GM23338 (cell line): ENCODE measurements around the gene ASTN1. TPM values are rescaled to one million over a fixed set of nuclear protein-coding genes. Genes with fewer than 3 reads are reported as not detected.
A peak's percentile ranks its signal among the peaks of the same experiment; 100 is the strongest.

Experiments
- ATAC-seq: fragments of 200-7000 bp; cut with Tn5 transposase; 3 replicates; pipeline ENCODE4 v1.9.1; 2020
- DNase-seq: peaks from one replicate; pipeline ENCODE4 v3.0.0-alpha.2; 2015; ENCODE audit warnings: low spot score
- H2AFZ ChIP-seq: fragments of 200-600 bp; sonication (generic); 2 replicates; pipeline ENCODE4 v1.8.0; 2016; ENCODE audit warnings: antibody characterized with exemption, mild to moderate bottlenecking, moderate library complexity
- H3F3A ChIP-seq: fragments of 200-600 bp; sonication (generic); replicated peaks from 2 replicates; pipeline ENCODE4 v1.8.0; 2017; ENCODE audit warnings: antibody characterized with exemption, mixed run types, low read depth
- H3K27ac ChIP-seq: fragments of 200-600 bp; sonication (generic); 2 replicates; pipeline ENCODE4 v1.6.1; 2016; ENCODE audit warnings: low read depth
- H3K27me3 ChIP-seq: fragments of 200-600 bp; sonication (generic); 2 replicates; pipeline ENCODE4 v1.8.0; 2016; ENCODE audit warnings: mild to moderate bottlenecking, mixed run types, moderate library complexity; ENCODE audit not compliant: insufficient read depth
- H3K36me3 ChIP-seq: fragments of 200-600 bp; sonication (generic); 2 replicates; pipeline ENCODE4 v1.8.0; 2016; ENCODE audit warnings: mild to moderate bottlenecking; ENCODE audit not compliant: insufficient read depth
- H3K4me1 ChIP-seq: fragments of 200-600 bp; sonication (generic); 2 replicates; pipeline ENCODE4 v1.8.0; 2016; ENCODE audit warnings: mild to moderate bottlenecking, moderate library complexity; ENCODE audit not compliant: insufficient read depth
- H3K4me2 ChIP-seq: fragments of 200-600 bp; sonication (generic); 2 replicates; pipeline ENCODE4 v1.7.1; 2017; ENCODE audit warnings: mixed run types
- H3K4me3 ChIP-seq: fragments of 200-600 bp; sonication (generic); 2 replicates; pipeline ENCODE4 v1.6.1; 2016; ENCODE audit warnings: mixed run types
- H3K79me2 ChIP-seq: fragments of 200-600 bp; sonication (generic); replicated peaks from 2 replicates; pipeline ENCODE4 v1.8.0; 2017; ENCODE audit warnings: mild to moderate bottlenecking; ENCODE audit not compliant: insufficient read depth
- H3K9me2 ChIP-seq: fragments of 200-600 bp; sonication (generic); 2 replicates; pipeline ENCODE4 v1.8.0; 2017; ENCODE audit not compliant: insufficient read depth
- H4K20me1 ChIP-seq: fragments of 200-600 bp; sonication (generic); replicated peaks from 2 replicates; pipeline ENCODE4 v1.8.0; 2017; ENCODE audit warnings: mild to moderate bottlenecking; ENCODE audit not compliant: insufficient read depth
- H3K27ac Mint-ChIP-seq: 2 replicates; pipeline ENCODE4 v1.8.0; 2020; ENCODE audit warnings: inconsistent platforms, mild to moderate bottlenecking, moderate library complexity, mixed read lengths
- H3K27me3 Mint-ChIP-seq: 3 replicates; pipeline ENCODE4 v1.8.0; 2022; ENCODE audit warnings: low read depth, mild to moderate bottlenecking, moderate library complexity, mixed read lengths, inconsistent platforms; ENCODE audit not compliant: insufficient read depth, poor library complexity
- H3K36me3 Mint-ChIP-seq: 3 replicates; pipeline ENCODE4 v1.8.0; 2021; ENCODE audit warnings: low read depth, mild to moderate bottlenecking, inconsistent platforms, moderate library complexity, mixed read lengths
- H3K4me1 Mint-ChIP-seq: 3 replicates; pipeline ENCODE4 v1.8.0; 2020; ENCODE audit warnings: mild to moderate bottlenecking, inconsistent platforms, mixed read lengths
- H3K4me3 Mint-ChIP-seq: 3 replicates; pipeline ENCODE4 v1.8.0; 2021; ENCODE audit warnings: moderate library complexity, mild to moderate bottlenecking, inconsistent platforms, mixed read lengths
- H3K9me3 Mint-ChIP-seq: 3 replicates; pipeline ENCODE4 v1.8.0; 2020; ENCODE audit warnings: moderate library complexity, mild to moderate bottlenecking, inconsistent platforms, mixed read lengths
- CREB1 ChIP-seq: fragments of 250-450 bp; sonication (Bioruptor Pico); IDR thresholded peaks from 2 replicates; pipeline ENCODE4 v1.5.0; 2020; ENCODE audit warnings: low read depth, mild to moderate bottlenecking, moderate library complexity
- CTCF ChIP-seq, 2 experiments: fragments of 200-600 bp in 1 of 2; sonication (generic) in 1 of 2; conservative IDR thresholded peaks; 2 replicates each; pipeline versions ENCODE4 v1.5.1 to v1.6.1; 2016 to 2017; ENCODE audit warnings: antibody characterized with exemption in 2 of 2, low read depth in 2 of 2, mild to moderate bottlenecking in 2 of 2, moderate library complexity in 1 of 2
- EZH2 ChIP-seq: fragments of 200-600 bp; sonication (generic); IDR thresholded peaks from one replicate; pipeline ENCODE4 v1.8.0; 2017; ENCODE audit warnings: antibody characterized with exemption, mild to moderate bottlenecking, low read depth; ENCODE audit not compliant: unreplicated experiment
- POLR2AphosphoS5 ChIP-seq: IDR thresholded peaks from 2 replicates; pipeline ENCODE4 v1.6.1; 2016; ENCODE audit warnings: antibody characterized with exemption, low read depth
- STAT1 ChIP-seq: IDR thresholded peaks from one replicate; pipeline ENCODE4 v1.6.1; 2016; ENCODE audit warnings: antibody characterized with exemption; ENCODE audit not compliant: unreplicated experiment
- ZNF114 ChIP-seq: fragments of 250-450 bp; sonication (Bioruptor Pico); IDR thresholded peaks from 2 replicates; pipeline ENCODE4 v1.5.0; 2020; ENCODE audit warnings: mild to moderate bottlenecking, moderate library complexity
- ZNF331 ChIP-seq: fragments of 250-450 bp; sonication (Bioruptor Pico); IDR thresholded peaks from 2 replicates; pipeline ENCODE4 v1.5.0; 2020; ENCODE audit warnings: low read depth, mild to moderate bottlenecking, moderate library complexity
- ZNF462 ChIP-seq: fragments of 250-450 bp; sonication (Bioruptor Pico); IDR thresholded peaks from 2 replicates; pipeline ENCODE4 v1.5.0; 2020; ENCODE audit warnings: mild to moderate bottlenecking, moderate library complexity
- polyA plus RNA-seq: library from polyadenylated mRNA; unstranded; fragments of >200 nt; fragmentation: Nextera tagmentation; extraction: Ambion mirVana; gene quantifications from 2 replicates; pipeline ENCODE4 v1.2.1, GENCODE V29; 2016
- total RNA-seq: library from RNA; depleted of rRNA; stranded (reverse); fragments of >200 nt; shearing (Covaris generic); gene quantifications from 2 replicates; pipeline ENCODE4 v1.2.3, GENCODE V29; 2014

The ASTN1 gene
- total and polyA plus RNA-seq, 2 experiments from 2014 or later, result 2.0 to 5.2 TPM

- TF ChIP-seq CTCF (conservative IDR thresholded peaks at IDR 0.05; ENCODE audit: low read depth in 2 of 2) (no peak), CREB1 (CRISPR knock-in tag) (no peak)
Measured at GRCh38 chr1:177183836-177184235, 19.3 kb upstream of the ASTN1 start (continued).

- TF ChIP-seq CTCF (conservative IDR thresholded peaks at IDR 0.05; ENCODE audit: low read depth in 2 of 2) (peak; percentile 78 to 85), CREB1 (CRISPR knock-in tag) (no peak)
- H2AFZ ChIP-seq, result peak overlapping the region; percentile 95
- H3K27me3 ChIP-seq, result peaks cover 41% of the 10 kb centered on the region
- no peaks in the 10 kb centered on the region for H3K79me2 ChIP-seq
- peaks cover 24% of the 10 kb centered on the region for H3K27me3 Mint-ChIP-seq
- H3K4me3 Mint-ChIP-seq, result peak overlapping the region; percentile 77
- DNase-seq (peak; percentile 92), ATAC-seq (peak; percentile 89)
- H3K4me1 Mint-ChIP-seq, result peaks cover 14% of the 10 kb centered on the region
- no peaks in the 10 kb centered on the region for H3K9me3 Mint-ChIP-seq
- no peak overlapping the region for H3K27ac Mint-ChIP-seq
- H3K4me3 ChIP-seq, result peak overlapping the region; percentile 60
- no peaks in the 10 kb centered on the region for H3K9me2 ChIP-seq
- H3K36me3 Mint-ChIP-seq, result no peaks in the 10 kb centered on the region
- H3K4me2 ChIP-seq, result peak overlapping the region; percentile 86
- no peak overlapping the region for H3K27ac ChIP-seq
- H3K36me3 ChIP-seq, result no peaks in the 10 kb centered on the region
- peaks cover 6% of the 10 kb centered on the region; the same call in 1 of the 2 replicates for H3K4me1 ChIP-seq
- H4K20me1 ChIP-seq, result no peaks in the 10 kb centered on the region
- no peaks in the 10 kb centered on the region for H3F3A ChIP-seq
Measured at GRCh38 chr1:177181631-177182291, 17.2 kb upstream of the ASTN1 start.

GRCh38 chr1:177181280-177181630 is 16.7 kb upstream of the ASTN1 start:
- H3K4me3 ChIP-seq, result peak overlapping the region; percentile 60
- H3K27me3 Mint-ChIP-seq, result peaks cover 24% of the 10 kb centered on the region
- H3K79me2 ChIP-seq, result no peaks in the 10 kb centered on the region
- peak overlapping the region; percentile 95 for H2AFZ ChIP-seq
- peak overlapping the region; percentile 86 for H3K4me2 ChIP-seq
- H3K4me3 Mint-ChIP-seq, result peak overlapping the region; percentile 77
- peak; percentile 54 for DNase-seq
- H3K27ac Mint-ChIP-seq, result no peak overlapping the region
- peaks cover 14% of the 10 kb centered on the region for H3K4me1 Mint-ChIP-seq
- no peaks in the 10 kb centered on the region for H3K9me3 Mint-ChIP-seq
- H3K27me3 ChIP-seq, result peaks cover 41% of the 10 kb centered on the region
- no peaks in the 10 kb centered on the region for H3K36me3 ChIP-seq
- H3K27ac ChIP-seq, result no peak overlapping the region
- H4K20me1 ChIP-seq, result no peaks in the 10 kb centered on the region
- peaks cover 6% of the 10 kb centered on the region; the same call in 1 of the 2 replicates for H3K4me1 ChIP-seq
- H3K36me3 Mint-ChIP-seq, result no peaks in the 10 kb centered on the region
- H3K9me2 ChIP-seq, result no peaks in the 10 kb centered on the region
- peak; percentile 69 for ATAC-seq
- H3F3A ChIP-seq, result no peaks in the 10 kb centered on the region
- TF ChIP-seq ZNF114 (CRISPR knock-in tag) (no peak), CREB1 (CRISPR knock-in tag) (no peak), EZH2 (no peak), ZNF462 (CRISPR knock-in tag) (no peak), ZNF331 (no peak), STAT1 (no peak), POLR2AphosphoS5 (no peak)
